Measurements from ENCODE around the gene JOSD1. TPM values are rescaled to one million over a fixed set of nuclear protein-coding genes. Genes with fewer than 3 reads are reported as not detected.

Gene JOSD1
- total RNA-seq, 3 donors from 2014 or later, result 60.5 to 80.8 (median 61.3) TPM

DNA sequence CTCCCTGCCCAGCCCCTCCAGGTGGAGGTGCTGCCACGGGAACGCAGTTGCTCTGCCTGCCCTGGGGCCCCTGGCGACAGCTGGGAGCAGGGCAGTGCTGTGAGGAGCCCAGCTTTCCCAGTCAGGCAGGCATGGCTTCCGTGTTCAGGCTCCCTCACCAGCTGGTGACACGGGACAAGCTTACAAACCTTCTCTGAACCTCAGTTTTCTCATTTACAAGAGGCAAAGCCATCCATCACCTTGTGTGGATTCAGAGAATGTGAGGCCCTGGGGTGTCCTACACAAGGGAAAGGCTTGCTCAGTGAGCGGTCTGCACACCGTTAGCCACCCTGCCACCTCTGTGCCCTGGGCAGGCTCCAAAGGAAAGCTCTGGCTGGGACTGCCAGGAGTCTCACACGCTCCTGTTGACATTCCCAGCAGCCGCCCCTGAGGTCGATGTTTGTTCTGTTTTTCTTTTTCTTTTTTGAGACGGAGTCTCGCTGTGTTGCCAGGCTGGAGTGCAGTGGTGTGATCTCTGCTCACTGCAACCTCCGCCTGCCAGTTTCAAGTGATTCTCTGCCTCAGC is 31.6 kb upstream of the JOSD1 start:
- peaks cover 12 to 20% of the 10 kb centered on the region in 2 donors for H3K4me1 ChIP-seq
- peak in 1 of 3 donors; percentile 38 for TF ChIP-seq POLR2AphosphoS5 (IDR thresholded peaks at IDR 0.05)
- TF ChIP-seq POLR2A (IDR thresholded peaks at IDR 0.05), result no peak
- TF ChIP-seq, protein P1, sequence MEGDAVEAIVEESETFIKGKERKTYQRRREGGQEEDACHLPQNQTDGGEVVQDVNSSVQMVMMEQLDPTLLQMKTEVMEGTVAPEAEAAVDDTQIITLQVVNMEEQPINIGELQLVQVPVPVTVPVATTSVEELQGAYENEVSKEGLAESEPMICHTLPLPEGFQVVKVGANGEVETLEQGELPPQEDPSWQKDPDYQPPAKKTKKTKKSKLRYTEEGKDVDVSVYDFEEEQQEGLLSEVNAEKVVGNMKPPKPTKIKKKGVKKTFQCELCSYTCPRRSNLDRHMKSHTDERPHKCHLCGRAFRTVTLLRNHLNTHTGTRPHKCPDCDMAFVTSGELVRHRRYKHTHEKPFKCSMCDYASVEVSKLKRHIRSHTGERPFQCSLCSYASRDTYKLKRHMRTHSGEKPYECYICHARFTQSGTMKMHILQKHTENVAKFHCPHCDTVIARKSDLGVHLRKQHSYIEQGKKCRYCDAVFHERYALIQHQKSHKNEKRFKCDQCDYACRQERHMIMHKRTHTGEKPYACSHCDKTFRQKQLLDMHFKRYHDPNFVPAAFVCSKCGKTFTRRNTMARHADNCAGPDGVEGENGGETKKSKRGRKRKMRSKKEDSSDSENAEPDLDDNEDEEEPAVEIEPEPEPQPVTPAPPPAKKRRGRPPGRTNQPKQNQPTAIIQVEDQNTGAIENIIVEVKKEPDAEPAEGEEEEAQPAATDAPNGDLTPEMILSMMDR (IDR thresholded peaks at IDR 0.05), result peak in 1 of 3 donors; percentile 33
- intact Hi-C loops (cut with DNase I; ENCODE audit: low total_unique reads), result loop anchor here (5.0 kb wide), 1 partner anchor 560 kb away; no protein-coding TSS in a partner anchor
- H3K27me3 ChIP-seq, result no peaks in the 10 kb centered on the region
- no peak overlapping the region for H3K4me3 ChIP-seq
- peak in 1 of 2 donors; percentile 63 for DNase-seq (ENCODE audit: low spot score in 2 of 2)
- no peaks in the 10 kb centered on the region for H3K9me3 ChIP-seq
- peaks cover 20% of the 10 kb centered on the region for H3K36me3 ChIP-seq
- peak overlapping the region; percentile 81 to 87 for H3K27ac ChIP-seq

DNA sequence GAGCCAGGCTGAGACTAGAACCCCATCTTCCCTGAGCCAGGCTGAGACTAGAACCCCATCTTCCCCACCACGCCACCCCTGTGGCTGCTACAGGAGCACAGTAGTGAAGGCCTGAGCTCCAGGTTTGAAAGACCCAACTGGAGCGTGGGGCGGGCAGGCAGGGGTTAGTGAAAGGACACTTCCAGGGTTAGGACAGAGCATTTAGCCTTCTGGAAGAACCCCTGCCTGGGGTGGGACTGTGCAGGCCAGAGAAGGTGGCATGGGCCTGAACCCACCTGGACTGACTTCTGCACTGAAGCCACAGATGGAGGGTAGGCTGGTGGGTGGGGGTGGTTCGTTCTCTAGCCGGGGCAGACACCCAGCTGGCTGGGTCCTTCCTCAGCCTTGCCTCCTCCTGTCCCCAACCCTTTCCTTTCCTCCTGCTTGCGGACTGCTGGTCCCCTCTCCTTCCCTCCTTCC is 31.0 kb upstream of the JOSD1 start:
- peak overlapping the region; percentile 81 to 87 for H3K27ac ChIP-seq
- peaks cover 12 to 20% of the 10 kb centered on the region in 2 donors for H3K4me1 ChIP-seq
- H3K36me3 ChIP-seq, result peaks cover 18% of the 10 kb centered on the region
- no peak overlapping the region for H3K4me3 ChIP-seq
- no peak for TF ChIP-seq POLR2AphosphoS5 (IDR thresholded peaks at IDR 0.05)
- TF ChIP-seq POLR2A (IDR thresholded peaks at IDR 0.05), result no peak
- TF ChIP-seq, protein P1 (IDR thresholded peaks at IDR 0.05), result no peak
- no peaks in the 10 kb centered on the region for H3K27me3 ChIP-seq
- no peaks in the 10 kb centered on the region for H3K9me3 ChIP-seq
- intact Hi-C loops (cut with DNase I; ENCODE audit: low total_unique reads), result loop anchor here (5.0 kb wide), 1 partner anchor 561 kb away; no protein-coding TSS in a partner anchor
- no peak for DNase-seq (ENCODE audit: low spot score in 2 of 2)

DNA sequence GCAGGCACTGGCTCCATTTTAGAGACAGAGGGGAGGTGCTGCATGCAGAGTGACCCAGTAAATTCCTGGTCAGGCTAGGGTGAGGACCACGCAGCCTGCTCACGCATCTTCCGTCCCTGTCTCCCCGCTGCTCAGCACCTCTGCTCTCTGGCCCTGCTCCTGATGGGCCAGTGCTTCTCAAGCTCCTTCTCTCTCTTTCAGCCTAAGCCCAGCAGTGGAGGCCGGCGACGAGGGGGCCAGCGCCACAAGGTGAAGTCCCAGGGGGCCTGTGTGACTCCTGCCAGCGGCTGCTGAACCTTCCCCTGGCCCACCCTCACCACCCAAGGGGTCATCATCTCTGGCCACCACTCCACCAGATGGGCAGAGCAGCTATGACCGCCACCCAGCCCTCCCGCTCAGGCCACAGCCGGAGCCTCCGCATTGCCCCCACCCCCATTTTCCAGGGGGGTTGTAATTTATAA is 29.7 kb upstream of the JOSD1 start:
- H3K9me3 ChIP-seq, result no peaks in the 10 kb centered on the region
- H3K4me1 ChIP-seq, result peaks cover 12 to 20% of the 10 kb centered on the region in 2 donors
- H3K27me3 ChIP-seq, result no peaks in the 10 kb centered on the region
- no peak overlapping the region for H3K4me3 ChIP-seq
- intact Hi-C loops (cut with DNase I; ENCODE audit: low total_unique reads), result loop anchor here (5.0 kb wide), 1 partner anchor 562 kb away; no protein-coding TSS in a partner anchor
- DNase-seq (ENCODE audit: low spot score in 2 of 2), result no peak
- TF ChIP-seq, protein P1 (IDR thresholded peaks at IDR 0.05), result no peak
- no peak overlapping the region for H3K27ac ChIP-seq
- peaks cover 18% of the 10 kb centered on the region for H3K36me3 ChIP-seq

DNA sequence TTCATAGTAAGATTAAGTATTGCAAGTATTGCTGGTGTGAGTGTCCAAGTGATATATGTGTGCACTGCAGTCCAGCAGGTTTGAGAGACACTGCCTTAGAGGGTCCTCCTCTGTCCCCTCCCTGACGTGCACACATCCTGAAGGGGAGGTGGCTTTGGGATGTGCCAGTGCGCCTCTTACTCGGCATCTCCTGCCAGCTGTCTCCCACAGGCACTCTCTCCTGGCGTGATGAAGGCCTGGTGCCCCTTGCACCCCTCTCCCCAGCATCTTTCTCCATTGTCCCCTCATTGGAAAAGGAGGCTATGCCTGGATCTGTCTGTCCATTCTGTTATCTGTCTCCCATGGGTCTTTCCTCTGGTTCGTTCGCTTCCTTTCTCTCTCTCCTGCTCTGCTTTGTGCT is 29.2 kb upstream of the JOSD1 start:
- H3K4me3 ChIP-seq, result no peak overlapping the region
- H3K4me1 ChIP-seq, result peaks cover 12 to 20% of the 10 kb centered on the region in 2 donors
- intact Hi-C loops (cut with DNase I; ENCODE audit: low total_unique reads), result loop anchor here (5.0 kb wide), 1 partner anchor 562 kb away; no protein-coding TSS in a partner anchor
- peaks cover 18% of the 10 kb centered on the region for H3K36me3 ChIP-seq
- no peak overlapping the region for H3K27ac ChIP-seq
- H3K27me3 ChIP-seq, result no peaks in the 10 kb centered on the region
- DNase-seq (ENCODE audit: low spot score in 2 of 2), result no peak
- TF ChIP-seq POLR2AphosphoS5 (IDR thresholded peaks at IDR 0.05), result no peak
- no peak for TF ChIP-seq POLR2A (IDR thresholded peaks at IDR 0.05)
- TF ChIP-seq, protein P1 (IDR thresholded peaks at IDR 0.05), result no peak
- no peaks in the 10 kb centered on the region for H3K9me3 ChIP-seq

Data from breast epithelium (tissue), 4 donors.